IMR-90 (cell line): ENCODE results near the gene ATP2C2. TPM values are rescaled to one million over a fixed set of nuclear protein-coding genes. Genes with fewer than 3 reads are reported as not detected.

ENCODE experiments used
- ATAC-seq: fragments of 200-7000 bp; cut with Tn5 transposase; 2 replicates; pipeline ENCODE4 v1.9.1; 2020; ENCODE audit warnings: low read depth, mild to moderate bottlenecking, moderate library complexity
- BruUV-seq: library from RNA; stranded (reverse); fragments of 400-500 nt; replicated peaks from 2 replicates; lab custom pipeline; 2021; lab: Mats Ljungman, UMichigan
- CTCF ChIA-PET: fragments of 300-600 bp; formaldehyde crosslinking; extraction: SDS; loops from one replicate; lab custom pipeline; 2021; ENCODE audit warnings: antibody characterized with exemption; lab: Yijun Ruan, JAX
- POLR2A ChIA-PET: fragments of 300-600 bp; sonication (Branson Sonifier 250); formaldehyde crosslinking; loops from one replicate; lab custom pipeline; 2022; ENCODE audit warnings: antibody characterized with exemption; ENCODE audit not compliant: unreplicated experiment; lab: Charles Lee
- DNase-seq: peaks from one replicate; pipeline ENCODE4 v3.0.0; 2013
- H2AFZ ChIP-seq: replicated peaks from 2 replicates; pipeline ENCODE3; 2013; ENCODE audit warnings: low read length, mild to moderate bottlenecking; ENCODE audit not compliant: poor library complexity
- H2AK5ac ChIP-seq: 2 replicates; pipeline ENCODE4 v1.6.1; 2013; ENCODE audit warnings: low read depth, low read length, inconsistent platforms
- H2AK9ac ChIP-seq: replicated peaks from 2 replicates; pipeline ENCODE3; 2013; ENCODE audit warnings: mild to moderate bottlenecking, low read depth, low read length, moderate library complexity; ENCODE audit not compliant: poor library complexity
- H2BK120ac ChIP-seq: 2 replicates; pipeline ENCODE4 v1.6.1; 2013; ENCODE audit warnings: low read depth, low read length, inconsistent platforms
- H2BK15ac ChIP-seq: 3 replicates; pipeline ENCODE4 v1.6.1; 2013; ENCODE audit warnings: low read depth, low read length, inconsistent platforms
- H2BK20ac ChIP-seq: 2 replicates; pipeline ENCODE4 v1.6.1; 2013; ENCODE audit warnings: low read depth, mild to moderate bottlenecking, inconsistent platforms, low read length, moderate library complexity
- H2BK5ac ChIP-seq: 2 replicates; pipeline ENCODE4 v1.6.1; 2013; ENCODE audit warnings: mild to moderate bottlenecking, low read depth, low read length, inconsistent platforms; ENCODE audit not compliant: poor library complexity, severe bottlenecking
- H3K14ac ChIP-seq: replicated peaks from 2 replicates; pipeline ENCODE4 v1.6.1; 2013; ENCODE audit warnings: low read depth, low read length, inconsistent platforms
- H3K18ac ChIP-seq: 2 replicates; pipeline ENCODE4 v1.6.1; 2013; ENCODE audit warnings: low read depth, low read length, control low read depth
- H3K23ac ChIP-seq: 2 replicates; pipeline ENCODE4 v1.6.1; 2013; ENCODE audit warnings: low read depth, low read length, inconsistent platforms
- H3K27ac ChIP-seq: 2 replicates; pipeline ENCODE4 v1.5.1; 2013; ENCODE audit warnings: mild to moderate bottlenecking, control low read depth, low read length; ENCODE audit not compliant: insufficient read depth
- H3K27me3 ChIP-seq: 2 replicates; pipeline ENCODE4 v1.6.1; 2013; ENCODE audit warnings: low read length; ENCODE audit not compliant: control insufficient read depth, insufficient read depth
- H3K36me3 ChIP-seq: 2 replicates; pipeline ENCODE4 v1.6.1; 2013; ENCODE audit warnings: low read length, mixed read lengths; ENCODE audit not compliant: control insufficient read depth, insufficient read depth
- H3K4ac ChIP-seq: 2 replicates; pipeline ENCODE4 v1.6.1; 2013; ENCODE audit warnings: low read depth, low read length, inconsistent platforms
- H3K4me1 ChIP-seq: 2 replicates; pipeline ENCODE4 v1.6.1; 2013; ENCODE audit warnings: low read length, mixed read lengths; ENCODE audit not compliant: control insufficient read depth, insufficient read depth
- H3K4me2 ChIP-seq: 2 replicates; pipeline ENCODE4 v1.6.1; 2013; ENCODE audit warnings: low read depth, mild to moderate bottlenecking, control low read depth, low read length, moderate library complexity
- H3K4me3 ChIP-seq: 2 replicates; pipeline ENCODE4 v1.5.1; 2013; ENCODE audit warnings: low read depth, mild to moderate bottlenecking, control low read depth, low read length, moderate library complexity; ENCODE audit not compliant: insufficient read depth
- H3K56ac ChIP-seq: 2 replicates; pipeline ENCODE4 v1.6.1; 2013; ENCODE audit warnings: low read length, inconsistent platforms; ENCODE audit not compliant: insufficient read depth; ENCODE audit errors: extremely low read depth
- H3K79me1 ChIP-seq, 2 experiments: 2 replicates each; pipeline ENCODE4 v1.6.1; 2013; ENCODE audit warnings: low read length in 2 of 2, inconsistent platforms in 1 of 2, low read depth in 1 of 2
- H3K9ac ChIP-seq: 2 replicates; pipeline ENCODE4 v1.6.1; 2013; ENCODE audit warnings: low read depth, low read length, control low read depth
- H3K9me1 ChIP-seq: 2 replicates; pipeline ENCODE4 v1.6.1; 2013; ENCODE audit warnings: low read length, inconsistent platforms; ENCODE audit not compliant: insufficient read depth
- H3K9me3 ChIP-seq: 2 replicates; pipeline ENCODE4 v1.6.1; 2013; ENCODE audit warnings: low read length; ENCODE audit not compliant: control insufficient read depth, insufficient read depth
- H4K20me1 ChIP-seq: 2 replicates; pipeline ENCODE4 v1.6.1; 2013; ENCODE audit warnings: low read length, inconsistent platforms; ENCODE audit not compliant: insufficient read depth
- H4K5ac ChIP-seq: 2 replicates; pipeline ENCODE4 v1.6.1; 2013; ENCODE audit warnings: mild to moderate bottlenecking, low read depth, low read length, control low read depth
- H4K8ac ChIP-seq, 2 experiments: 2 replicates each; pipeline ENCODE4 v1.6.1; 2013; ENCODE audit warnings: low read depth in 2 of 2, low read length in 2 of 2, control low read depth in 1 of 2, inconsistent platforms in 1 of 2
- H4K91ac ChIP-seq: 2 replicates; pipeline ENCODE4 v1.6.1; 2013; ENCODE audit warnings: low read depth, low read length, inconsistent platforms; ENCODE audit not compliant: insufficient read depth
- BHLHE40 ChIP-seq: fragments of 150-350 bp; IDR thresholded peaks from 2 replicates; pipeline ENCODE4 v1.6.1; 2016; ENCODE audit warnings: mild to moderate bottlenecking, low read depth, low read length
- CEBPB ChIP-seq: IDR thresholded peaks from 2 replicates; pipeline ENCODE4 v1.6.1; 2012; ENCODE audit warnings: low read depth, low read length, improper control_type of control experiment
- CHD1 ChIP-seq: IDR thresholded peaks from 2 replicates; pipeline ENCODE4 v1.6.1; 2012; ENCODE audit warnings: low read depth, low read length, improper control_type of control experiment
- CTCF ChIP-seq: conservative IDR thresholded peaks from 2 replicates; pipeline ENCODE4 v1.5.1; 2012; ENCODE audit warnings: mild to moderate bottlenecking, low read depth, low read length, improper control_type of control experiment
- ELK1 ChIP-seq: fragments of 150-350 bp; IDR thresholded peaks from 2 replicates; pipeline ENCODE4 v1.6.1; 2016; ENCODE audit warnings: low read depth, mild to moderate bottlenecking, low read length, moderate library complexity, borderline replicate concordance
- FOS ChIP-seq: fragments of 150-350 bp; IDR thresholded peaks from 2 replicates; pipeline ENCODE4 v1.6.1; 2016; ENCODE audit warnings: low read depth, low read length
- MAFK ChIP-seq: IDR thresholded peaks from 2 replicates; pipeline ENCODE4 v1.6.1; 2012; ENCODE audit warnings: low read depth, low read length, improper control_type of control experiment
- MAZ ChIP-seq: IDR thresholded peaks from 2 replicates; pipeline ENCODE4 v1.6.1; 2012; ENCODE audit warnings: low read depth, mild to moderate bottlenecking, low read length, improper control_type of control experiment, moderate library complexity, borderline replicate concordance
- MXI1 ChIP-seq: IDR thresholded peaks from 2 replicates; pipeline ENCODE4 v1.6.1; 2012; ENCODE audit warnings: low read depth, mild to moderate bottlenecking, low read length, moderate library complexity, borderline replicate concordance
- NFE2L2 ChIP-seq: fragments of 150-350 bp; IDR thresholded peaks from 2 replicates; pipeline ENCODE4 v1.6.1; 2016; ENCODE audit warnings: low read depth, mild to moderate bottlenecking, low read length
- POLR2A ChIP-seq: IDR thresholded peaks from 2 replicates; pipeline ENCODE4 v1.6.1; 2012; ENCODE audit warnings: mild to moderate bottlenecking, low read depth, low read length
- RAD21 ChIP-seq: IDR thresholded peaks from 2 replicates; pipeline ENCODE4 v1.6.1; 2012; ENCODE audit warnings: low read length, improper control_type of control experiment
- RCOR1 ChIP-seq: IDR thresholded peaks from 2 replicates; pipeline ENCODE4 v1.6.1; 2012; ENCODE audit warnings: mild to moderate bottlenecking, low read length, improper control_type of control experiment; ENCODE audit not compliant: insufficient replicate concordance
- RFX5 ChIP-seq: IDR thresholded peaks from 2 replicates; pipeline ENCODE4 v1.8.0; 2012; ENCODE audit warnings: low read depth, mild to moderate bottlenecking, low read length, moderate library complexity
- SMC3 ChIP-seq: fragments of 150-350 bp; IDR thresholded peaks from 2 replicates; pipeline ENCODE4 v1.6.1; 2016; ENCODE audit warnings: low read depth, mild to moderate bottlenecking, antibody characterized with exemption, low read length, moderate library complexity
- USF2 ChIP-seq: fragments of 150-350 bp; IDR thresholded peaks from 2 replicates; pipeline ENCODE4 v1.6.1; 2017; ENCODE audit warnings: mild to moderate bottlenecking, antibody characterized with exemption, low read length, low read depth
- WGBS, 2 experiments: methylation state at CpG; one replicate each; pipeline versions ENCODE4 v1.1.5 to v1.1.7; 2013; ENCODE audit warnings: missing lambda C conversion rate in 2 of 2; ENCODE audit not compliant: insufficient read length in 1 of 2; ENCODE audit errors: extremely low coverage in 2 of 2; 5-methylcytosine and 5-hydroxymethylcytosine counted together
- dilution Hi-C: fragments of 300-500 bp; cut with HindIII; formaldehyde crosslinking; loops from one replicate; pipeline ENCODE4 v1.14.3; 2018; ENCODE audit warnings: low sequenced_read_pairs; ENCODE audit not compliant: unreplicated experiment
- in situ Hi-C: fragments of 300-500 bp; cut with MboI; formaldehyde crosslinking; loops from 3 replicates; pipeline ENCODE4 v1.14.3; 2019; ENCODE audit warnings: low sequenced_read_pairs, inconsistent platforms, mixed read lengths
- intact Hi-C: fragments of 100-400 bp; cut with micrococcal nuclease; formaldehyde crosslinking; loops from 2 replicates; pipeline ENCODE4 v1.10.0; 2022
- polyA plus RNA-seq, 3 experiments: library from polyadenylated mRNA; depleted of rRNA; stranded (reverse); fragments of >200 nt; gene quantifications; 2 replicates each; pipeline ENCODE4 v1.2.3, GENCODE V29; 2012; ENCODE audit warnings: low replicate concordance in 1 of 3
- total RNA-seq: library from RNA; depleted of rRNA; stranded (reverse); fragments of >200 nt; gene quantifications from 2 replicates; pipeline ENCODE4 v1.2.3, GENCODE V29; 2012

The ATP2C2 gene
- total and polyA plus RNA-seq, 2 of the 4 experiments (the other 2 are of a cell fraction) = not detected

GRCh38 chr16:84471966-84472365 is 103.6 kb downstream of the ATP2C2 start:
- Histone ChIP-seq H2BK20ac (no peak overlapping the region), H3K79me1 (peaks cover 14 to 53% of the 10 kb centered on the region in 2 experiments), H2AK5ac (no peak overlapping the region), H2BK120ac (no peak overlapping the region), H2BK5ac (no peak overlapping the region), H3K4me1 (peaks cover 2% of the 10 kb centered on the region; the same call in 1 of the 2 replicates), H3K27ac (no peak overlapping the region), H4K5ac (no peak overlapping the region), H3K9ac (no peak overlapping the region), H3K4me3 (no peak overlapping the region), H3K4me2 (no peak overlapping the region), H3K36me3 (peaks cover 11% of the 10 kb centered on the region), H2AK9ac (peak overlapping the region; percentile 70), H4K8ac (no peak overlapping the region), H3K27me3 (no peaks in the 10 kb centered on the region), H3K18ac (no peak overlapping the region), H3K9me3 (peaks cover 8% of the 10 kb centered on the region), H2AFZ (no peak overlapping the region), H3K23ac (no peak overlapping the region), H3K4ac (no peak overlapping the region), H4K91ac (no peak overlapping the region), H4K20me1 (peaks cover 9% of the 10 kb centered on the region; the same call in 1 of the 2 replicates), H3K14ac (no peak overlapping the region), H3K56ac (no peak overlapping the region), H2BK15ac (no peak overlapping the region), H3K9me1 (peaks cover 3% of the 10 kb centered on the region)
- POLR2A ChIA-PET = no interaction called here
- TF ChIP-seq CHD1 (no peak), POLR2A (no peak), MAZ (no peak), BHLHE40 (no peak), CTCF (no peak), RAD21 (no peak), CEBPB (no peak), RFX5 (no peak), RCOR1 (no peak), NFE2L2 (no peak), USF2 (no peak), FOS (no peak), MAFK (no peak), ELK1 (no peak), MXI1 (no peak), SMC3 (no peak)
- intact Hi-C loops = no loop called here
- CTCF ChIA-PET = no interaction called here
- ATAC-seq (no peak), DNase-seq (no peak)
- dilution Hi-C loops = no loop called here
- BruUV-seq = no TSS peak
- in situ Hi-C loops = no loop called here
- WGBS, 2 experiments = 96% methylated on average over 3 of the region's 4 CpGs; no CpG with 5 or more reads in 1 of the 2 experiments
